Activated naive CD4-positive, alpha-beta T cell treated with anti-CD3 and anti-CD28 coated beads, Interleukin-2, amount 50 U/mL, for 72 hours (primary cell): ENCODE data around the gene POLR2H. TPM values are rescaled to one million over a fixed set of nuclear protein-coding genes. Genes with fewer than 3 reads are reported as not detected.

Source experiments
- ATAC-seq, 2 donors: fragments of 150-1000 bp; cut with Tn5 transposase; 2 replicates each; pipeline ENCODE4 v1.10.0; 2021; ENCODE audit warnings: mild to moderate bottlenecking in 2 of 2, moderate library complexity in 2 of 2
- DNase-seq, 2 donors: peaks; one replicate each; pipeline ENCODE4 v3.0.0; 2021 to 2022; ENCODE audit warnings: low spot score in 2 of 2
- H3K27ac Mint-ChIP-seq, 2 donors: one replicate each; pipeline ENCODE4 v1.8.0; 2022; ENCODE audit warnings: mild to moderate bottlenecking in 2 of 2, mixed read lengths in 2 of 2
- H3K36me3 Mint-ChIP-seq, 2 donors: one replicate each; pipeline ENCODE4 v1.8.0; 2022; ENCODE audit warnings: mixed read lengths in 2 of 2
- H3K9me3 Mint-ChIP-seq, 2 donors: one replicate each; pipeline ENCODE4 v1.8.0; 2022; ENCODE audit warnings: mixed read lengths in 2 of 2
- total RNA-seq, 2 donors: library from RNA; stranded (reverse); gene quantifications; one replicate each; pipeline ENCODE4 v1.2.3, GENCODE V29; 2022

POLR2H gene
- total RNA-seq, 2 donors from 2014 or later, result 112 to 177 TPM

DNA sequence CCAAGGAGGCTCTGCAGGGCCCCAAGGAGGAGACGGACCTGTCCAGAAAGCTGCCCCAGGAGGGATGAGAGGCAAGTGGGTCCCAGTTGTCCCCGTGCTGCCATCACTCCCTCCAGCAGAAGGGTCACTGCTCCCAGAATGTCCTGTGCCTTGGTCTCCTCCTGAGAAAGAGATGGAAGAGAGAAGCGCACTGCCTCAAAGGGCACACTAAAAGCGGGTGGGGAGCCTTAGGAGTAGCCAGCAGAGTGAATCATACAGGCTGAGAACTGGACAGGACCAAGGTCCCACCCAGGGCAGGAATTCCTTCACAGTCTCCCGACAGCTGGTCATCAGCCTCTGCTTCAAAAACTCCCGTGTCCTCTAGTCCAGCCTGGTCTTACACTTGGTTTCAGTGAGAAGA lies 11.9 kb downstream of the POLR2H start:
- H3K9me3 Mint-ChIP-seq, result no peaks in the 10 kb centered on the region
- no peaks in the 10 kb centered on the region for H3K36me3 Mint-ChIP-seq
- H3K27ac Mint-ChIP-seq, result no peak overlapping the region
- ATAC-seq (no peak), DNase-seq (no peak)

DNA sequence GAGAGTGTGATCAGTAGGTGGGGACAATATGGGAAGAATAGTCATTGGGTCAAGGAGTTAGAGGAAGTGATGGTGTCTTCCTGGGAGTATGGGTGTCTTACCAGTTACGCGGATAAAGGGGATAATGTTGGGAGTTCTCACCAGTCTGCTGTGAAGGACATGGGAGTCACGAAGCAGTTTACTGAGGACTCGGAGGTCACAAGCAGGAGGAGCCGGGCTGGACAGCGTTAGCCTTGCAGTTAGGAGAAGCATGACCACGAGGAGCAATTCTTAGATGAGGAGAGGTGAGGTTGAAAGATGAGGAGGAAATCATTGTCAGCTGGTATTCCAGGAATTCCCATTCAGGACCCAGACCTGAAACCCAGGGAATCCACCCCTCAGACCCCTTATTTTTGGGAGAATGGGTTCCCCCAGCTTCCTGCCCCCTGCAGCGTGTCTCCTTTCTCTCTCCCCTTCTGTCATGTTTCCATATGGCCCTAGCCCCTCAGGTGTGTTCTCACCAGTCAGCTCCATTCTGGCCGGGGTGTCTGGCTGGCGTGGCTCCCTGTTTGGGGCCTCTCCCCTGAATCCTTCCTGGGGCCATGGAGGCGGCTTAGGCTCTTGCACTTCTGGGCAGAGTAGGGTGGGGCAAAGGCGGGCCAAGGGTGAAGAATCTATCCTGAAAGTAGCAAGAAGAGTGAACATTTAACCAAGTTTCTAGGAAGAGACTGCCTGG lies 14.4 kb downstream of the POLR2H start:
- ATAC-seq (no peak), DNase-seq (no peak)
- Mint-ChIP-seq H3K9me3 (no peaks in the 10 kb centered on the region), H3K27ac (no peak overlapping the region), H3K36me3 (no peaks in the 10 kb centered on the region)

DNA sequence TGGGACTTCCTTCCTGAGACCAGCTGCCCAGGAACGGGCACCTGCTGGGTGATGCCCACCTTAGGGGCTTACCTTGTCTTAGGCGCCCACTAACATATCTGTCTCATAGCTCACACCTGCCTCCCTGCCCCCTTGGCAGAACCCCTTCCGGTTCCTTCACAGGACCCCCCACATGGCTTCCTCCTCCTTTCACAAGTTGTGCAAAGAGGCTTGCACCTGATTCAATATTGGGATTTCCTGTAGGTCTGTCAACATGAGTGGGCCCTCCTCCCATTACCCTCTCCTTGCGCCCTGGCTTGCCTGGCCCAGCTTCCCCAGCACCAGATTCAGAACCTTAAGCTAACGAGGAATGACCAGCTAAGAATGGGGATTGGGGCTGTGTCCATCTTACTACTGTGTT lies 15.9 kb downstream of the POLR2H start:
- Mint-ChIP-seq H3K9me3 (no peaks in the 10 kb centered on the region), H3K27ac (no peak overlapping the region), H3K36me3 (no peaks in the 10 kb centered on the region)
- ATAC-seq (no peak), DNase-seq (no peak)

DNA sequence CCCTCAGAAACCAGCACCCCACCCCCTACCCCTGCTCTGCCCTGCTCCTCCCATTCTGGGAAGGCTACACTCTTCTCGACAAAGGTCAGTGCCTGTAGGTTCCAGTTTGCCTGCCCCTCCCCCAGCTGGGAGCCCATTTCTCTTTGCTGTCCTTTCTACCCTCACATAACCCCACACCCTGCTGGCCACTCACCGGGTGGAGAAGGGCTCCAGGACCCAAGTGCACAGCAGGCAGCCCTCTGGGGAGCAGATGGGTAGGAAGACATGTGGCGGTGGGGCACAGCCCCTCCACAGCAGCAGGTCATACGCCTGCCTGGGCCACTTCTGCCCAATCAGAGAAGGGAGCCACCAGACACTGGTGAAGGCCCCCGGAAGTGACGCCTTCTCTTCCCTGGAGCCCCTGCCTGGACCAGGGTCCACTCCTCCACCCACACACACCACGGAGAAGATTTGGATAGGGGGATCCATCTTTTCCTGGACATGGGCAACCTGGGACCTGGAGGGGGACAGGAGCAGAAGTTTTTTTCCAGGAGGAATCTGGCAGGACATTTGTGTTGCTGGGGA lies 16.5 kb downstream of the POLR2H start, which contains the start of gene THPO:
TSS of gene THPO (minus strand) at position 326 of the 564 bp plus-strand sequence. CDS start 1,948 bp downstream, outside the sequence.
- no peak within 1 kb of the TSS for H3K27ac Mint-ChIP-seq
- H3K9me3 Mint-ChIP-seq, result no peaks in the 10 kb centered on the region
- no peak for DNase-seq
- H3K36me3 Mint-ChIP-seq, result no peaks in the 10 kb centered on the region
- ATAC-seq, result no peak

DNA sequence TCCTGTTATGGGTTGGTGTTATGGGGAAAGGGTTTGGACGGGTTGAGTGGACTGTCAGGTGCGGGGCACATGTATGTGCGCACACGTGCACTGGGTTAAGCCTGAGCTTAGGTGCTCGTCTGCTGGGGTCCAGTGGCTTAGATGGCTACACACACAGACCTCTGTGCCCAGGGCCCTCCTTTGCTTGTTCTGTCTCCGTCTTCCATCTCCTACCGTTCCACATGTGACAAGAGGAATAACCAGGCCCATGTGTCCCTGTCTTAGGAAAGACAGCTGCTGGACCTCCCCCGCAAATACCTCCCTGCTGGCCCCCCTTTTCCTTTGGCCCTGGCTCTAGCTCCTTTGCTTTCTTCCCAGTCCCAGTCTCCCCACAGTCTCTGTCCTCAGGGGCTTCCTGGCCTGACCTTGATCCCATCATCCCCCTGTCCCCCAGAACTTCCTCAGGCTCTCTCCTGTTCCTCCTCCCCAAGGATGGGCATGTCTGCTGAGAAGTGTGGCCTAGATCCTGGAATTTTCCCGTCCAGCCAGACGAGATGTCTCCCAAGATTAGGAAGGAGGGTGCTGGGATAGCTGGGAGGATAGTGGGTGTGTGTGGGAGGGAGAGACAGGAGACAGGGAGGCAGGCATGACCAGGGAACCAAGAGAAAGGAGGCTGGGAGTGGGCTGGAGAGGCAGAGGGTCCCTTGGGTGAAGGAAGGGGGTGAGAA lies 17.3 kb downstream of the POLR2H start:
- no peak overlapping the region for H3K27ac Mint-ChIP-seq
- DNase-seq, result no peak
- no peak for ATAC-seq
- no peaks in the 10 kb centered on the region for H3K36me3 Mint-ChIP-seq
- no peaks in the 10 kb centered on the region for H3K9me3 Mint-ChIP-seq

DNA sequence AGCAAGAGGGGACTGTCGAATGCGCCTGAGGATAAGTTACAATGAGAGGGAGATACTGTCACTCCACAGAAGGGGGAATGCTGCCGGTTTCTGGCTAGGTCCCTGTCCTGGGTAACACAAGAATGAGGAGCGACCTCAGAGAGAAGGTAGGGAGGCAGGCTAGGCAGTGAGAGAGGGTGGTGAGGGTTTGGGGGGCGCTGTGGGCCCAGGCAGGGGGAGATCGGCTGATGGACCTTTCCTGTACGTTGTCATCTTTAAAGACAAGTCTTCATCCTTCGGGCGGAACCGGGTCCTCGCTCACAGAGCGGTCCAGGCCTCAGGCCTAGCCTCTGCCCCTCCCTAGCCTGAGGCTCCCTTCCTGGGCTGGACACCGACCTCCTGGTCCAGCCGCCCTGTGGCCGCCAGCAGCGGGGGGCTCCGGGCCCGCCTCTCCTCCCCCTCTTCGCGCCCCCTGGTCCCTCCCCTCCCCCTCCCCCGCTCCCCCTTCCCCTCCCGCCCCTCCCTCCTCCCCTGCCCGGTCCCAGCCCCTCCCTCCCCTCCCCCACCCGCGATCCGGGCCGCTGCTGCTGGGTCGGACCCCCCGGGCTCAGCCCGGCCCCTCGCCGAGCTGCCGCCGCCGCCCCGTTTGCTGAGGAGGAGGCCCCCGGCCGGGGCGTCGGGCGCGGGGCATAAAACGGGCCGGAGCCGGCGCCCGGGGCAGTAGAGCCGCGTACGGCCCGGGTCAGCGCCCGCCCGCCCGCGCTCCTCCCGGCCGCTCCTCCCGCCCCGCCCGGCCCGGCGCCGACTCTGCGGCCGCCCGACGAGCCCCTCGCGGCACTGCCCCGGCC lies 18.1 kb downstream of the POLR2H start, which contains the start of gene CHRD:
TSS of gene CHRD (plus strand) at position 697 of the 827 bp plus-strand sequence. CDS start 265 bp downstream, outside the sequence.
- Mint-ChIP-seq H3K27ac (no peak within 1 kb of the TSS), H3K36me3 (no peaks in the 10 kb centered on the region), H3K9me3 (no peaks in the 10 kb centered on the region)
- DNase-seq (no peak), ATAC-seq (peak; percentile 9 to 11)

DNA sequence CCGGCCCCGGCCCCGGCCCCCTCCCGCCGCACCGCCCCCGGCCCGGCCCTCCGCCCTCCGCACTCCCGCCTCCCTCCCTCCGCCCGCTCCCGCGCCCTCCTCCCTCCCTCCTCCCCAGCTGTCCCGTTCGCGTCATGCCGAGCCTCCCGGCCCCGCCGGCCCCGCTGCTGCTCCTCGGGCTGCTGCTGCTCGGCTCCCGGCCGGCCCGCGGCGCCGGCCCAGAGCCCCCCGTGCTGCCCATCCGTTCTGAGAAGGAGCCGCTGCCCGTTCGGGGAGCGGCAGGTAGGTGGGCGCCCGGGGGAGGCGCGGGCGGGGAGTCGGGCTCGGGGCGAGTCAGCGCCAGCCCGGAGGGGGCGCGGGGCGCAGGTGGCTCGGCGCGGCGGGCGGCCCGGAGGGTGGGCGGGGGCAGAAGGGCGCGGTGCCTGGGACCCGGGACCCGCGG lies 18.7 kb downstream of the POLR2H start:
- H3K9me3 Mint-ChIP-seq, result no peaks in the 10 kb centered on the region
- no peaks in the 10 kb centered on the region for H3K36me3 Mint-ChIP-seq
- ATAC-seq, result peak; percentile 28 to 46
- no peak overlapping the region for H3K27ac Mint-ChIP-seq
- no peak for DNase-seq

DNA sequence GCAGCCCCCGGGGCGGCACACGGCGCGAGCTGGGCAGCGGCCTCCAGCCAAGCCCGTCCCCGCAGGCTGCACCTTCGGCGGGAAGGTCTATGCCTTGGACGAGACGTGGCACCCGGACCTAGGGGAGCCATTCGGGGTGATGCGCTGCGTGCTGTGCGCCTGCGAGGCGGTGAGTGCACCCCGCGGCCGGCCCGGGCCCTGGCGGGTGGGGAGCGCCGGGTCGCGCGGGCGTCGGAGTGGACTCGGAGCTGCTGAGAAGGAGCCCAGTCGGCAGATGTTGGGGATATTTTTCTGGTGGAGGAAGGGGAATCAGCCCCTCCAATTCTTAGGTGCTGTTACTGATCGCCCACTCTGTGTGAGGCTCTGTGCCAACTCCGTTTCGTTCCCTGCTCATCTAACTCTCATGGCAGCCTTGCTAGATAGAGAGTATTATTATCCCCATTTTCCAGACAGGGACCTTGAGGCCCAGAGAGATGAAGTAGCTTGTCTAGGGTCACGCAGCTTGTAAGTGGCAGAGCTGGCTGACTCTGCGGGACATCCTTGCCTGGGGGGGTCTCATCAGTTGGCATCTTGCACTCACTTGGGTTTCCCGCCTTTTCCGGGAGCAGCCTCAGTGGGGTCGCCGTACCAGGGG lies 19.2 kb downstream of the POLR2H start:
- Mint-ChIP-seq H3K27ac (no peak overlapping the region), H3K9me3 (no peaks in the 10 kb centered on the region), H3K36me3 (no peaks in the 10 kb centered on the region)
- DNase-seq, result peak in 1 of 2 donors; percentile 35
- peak; percentile 42 to 58 for ATAC-seq

DNA sequence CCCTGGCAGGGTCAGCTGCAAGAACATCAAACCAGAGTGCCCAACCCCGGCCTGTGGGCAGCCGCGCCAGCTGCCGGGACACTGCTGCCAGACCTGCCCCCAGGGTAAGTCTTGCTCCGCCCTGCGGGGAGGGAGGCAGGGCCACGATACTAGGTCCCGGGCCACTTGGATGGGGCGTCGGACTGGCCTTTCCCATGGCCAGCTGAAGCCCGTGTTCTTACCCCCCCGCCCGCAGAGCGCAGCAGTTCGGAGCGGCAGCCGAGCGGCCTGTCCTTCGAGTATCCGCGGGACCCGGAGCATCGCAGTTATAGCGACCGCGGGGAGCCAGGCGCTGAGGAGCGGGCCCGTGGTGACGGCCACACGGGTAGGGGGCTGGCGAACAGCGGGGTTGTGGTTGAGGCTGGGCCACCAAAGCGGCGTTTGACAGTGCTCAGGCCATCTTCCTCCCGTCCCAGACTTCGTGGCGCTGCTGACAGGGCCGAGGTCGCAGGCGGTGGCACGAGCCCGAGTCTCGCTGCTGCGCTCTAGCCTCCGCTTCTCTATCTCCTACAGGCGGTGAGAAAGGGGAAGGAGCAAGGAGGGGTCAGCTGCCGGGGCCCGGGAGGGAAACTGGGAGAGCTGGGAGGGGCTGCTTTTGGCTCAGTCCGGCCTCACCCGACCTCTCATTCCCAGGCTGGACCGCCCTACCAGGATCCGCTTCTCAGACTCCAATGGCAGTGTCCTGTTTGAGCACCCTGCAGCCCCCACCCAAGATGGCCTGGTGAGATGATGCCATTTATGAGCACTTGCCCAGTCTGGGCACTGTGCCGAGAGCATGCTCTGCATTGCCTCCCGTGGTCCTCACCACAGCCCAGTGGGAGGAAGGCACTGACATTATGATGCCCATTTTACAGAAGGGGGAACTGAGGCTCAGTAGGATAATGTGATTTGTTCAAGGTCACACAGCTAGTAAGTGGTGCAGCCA lies 20.0 kb downstream of the POLR2H start:
- ATAC-seq (peak; percentile 20 to 25), DNase-seq (no peak)
- Mint-ChIP-seq H3K36me3 (no peaks in the 10 kb centered on the region), H3K27ac (no peak overlapping the region), H3K9me3 (no peaks in the 10 kb centered on the region)

DNA sequence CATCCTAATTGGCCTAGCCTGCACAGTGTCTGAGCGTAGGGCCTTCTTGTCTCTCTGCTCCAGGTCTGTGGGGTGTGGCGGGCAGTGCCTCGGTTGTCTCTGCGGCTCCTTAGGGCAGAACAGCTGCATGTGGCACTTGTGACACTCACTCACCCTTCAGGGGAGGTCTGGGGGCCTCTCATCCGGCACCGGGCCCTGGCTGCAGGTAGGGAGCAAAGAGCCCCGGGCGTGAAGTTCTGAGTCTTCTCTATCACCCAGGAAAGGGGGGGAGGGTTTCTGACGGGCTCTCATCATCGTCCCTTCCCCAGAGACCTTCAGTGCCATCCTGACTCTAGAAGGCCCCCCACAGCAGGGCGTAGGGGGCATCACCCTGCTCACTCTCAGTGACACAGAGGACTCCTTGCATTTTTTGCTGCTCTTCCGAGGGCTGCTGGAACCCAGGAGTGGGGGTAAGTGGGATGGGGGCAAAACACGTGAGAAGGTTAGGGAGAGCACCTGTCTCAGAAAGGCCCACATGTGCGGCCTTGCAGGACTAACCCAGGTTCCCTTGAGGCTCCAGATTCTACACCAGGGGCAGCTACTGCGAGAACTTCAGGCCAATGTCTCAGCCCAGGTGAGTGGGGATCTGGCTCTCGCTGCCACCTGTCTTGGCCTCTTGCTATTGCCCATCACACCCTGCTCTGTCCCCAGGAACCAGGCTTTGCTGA lies 21.0 kb downstream of the POLR2H start:
- DNase-seq (no peak), ATAC-seq (no peak)
- H3K9me3 Mint-ChIP-seq, result no peaks in the 10 kb centered on the region
- no peaks in the 10 kb centered on the region for H3K36me3 Mint-ChIP-seq
- H3K27ac Mint-ChIP-seq, result no peak overlapping the region

DNA sequence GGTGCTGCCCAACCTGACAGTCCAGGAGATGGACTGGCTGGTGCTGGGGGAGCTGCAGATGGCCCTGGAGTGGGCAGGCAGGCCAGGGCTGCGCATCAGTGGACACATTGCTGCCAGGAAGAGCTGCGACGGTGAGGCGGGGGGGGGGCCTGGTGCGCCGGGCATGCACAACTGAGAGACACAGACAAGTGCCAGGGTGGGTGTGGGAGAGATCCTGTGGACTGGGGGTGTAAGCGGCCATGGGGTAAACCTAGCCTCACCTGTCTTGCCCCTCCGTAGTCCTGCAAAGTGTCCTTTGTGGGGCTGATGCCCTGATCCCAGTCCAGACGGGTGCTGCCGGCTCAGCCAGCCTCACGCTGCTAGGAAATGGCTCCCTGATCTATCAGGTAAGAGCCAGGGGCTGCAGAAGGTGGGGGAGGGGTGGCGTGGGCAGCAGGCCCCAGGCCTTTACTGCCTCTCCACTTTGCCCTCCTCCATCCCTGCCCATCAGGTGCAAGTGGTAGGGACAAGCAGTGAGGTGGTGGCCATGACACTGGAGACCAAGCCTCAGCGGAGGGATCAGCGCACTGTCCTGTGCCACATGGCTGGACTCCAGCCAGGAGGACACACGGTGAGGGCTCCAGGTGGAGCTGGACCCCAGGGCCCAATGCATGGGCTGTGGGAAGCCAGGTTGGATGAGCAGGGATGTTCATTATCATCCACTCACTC lies 21.7 kb downstream of the POLR2H start:
- ATAC-seq (no peak), DNase-seq (no peak)
- Mint-ChIP-seq H3K27ac (no peak overlapping the region), H3K36me3 (no peaks in the 10 kb centered on the region), H3K9me3 (no peaks in the 10 kb centered on the region)

DNA sequence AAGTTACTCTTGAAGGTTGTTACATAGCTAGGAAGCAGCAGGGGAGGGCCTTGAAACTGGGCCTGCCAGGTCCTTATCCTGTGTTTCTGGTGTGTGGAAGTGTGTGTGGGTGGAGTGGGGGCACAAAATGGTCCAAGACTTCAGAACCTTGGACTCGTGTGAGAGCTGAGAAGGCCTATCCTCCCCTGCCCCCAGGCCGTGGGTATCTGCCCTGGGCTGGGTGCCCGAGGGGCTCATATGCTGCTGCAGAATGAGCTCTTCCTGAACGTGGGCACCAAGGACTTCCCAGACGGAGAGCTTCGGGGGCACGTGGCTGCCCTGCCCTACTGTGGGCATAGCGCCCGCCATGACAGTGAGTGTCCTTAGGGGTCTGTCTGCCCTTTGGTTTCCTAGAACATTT lies 22.8 kb downstream of the POLR2H start:
- Mint-ChIP-seq H3K9me3 (no peaks in the 10 kb centered on the region), H3K36me3 (no peaks in the 10 kb centered on the region)
- ATAC-seq, result no peak

DNA sequence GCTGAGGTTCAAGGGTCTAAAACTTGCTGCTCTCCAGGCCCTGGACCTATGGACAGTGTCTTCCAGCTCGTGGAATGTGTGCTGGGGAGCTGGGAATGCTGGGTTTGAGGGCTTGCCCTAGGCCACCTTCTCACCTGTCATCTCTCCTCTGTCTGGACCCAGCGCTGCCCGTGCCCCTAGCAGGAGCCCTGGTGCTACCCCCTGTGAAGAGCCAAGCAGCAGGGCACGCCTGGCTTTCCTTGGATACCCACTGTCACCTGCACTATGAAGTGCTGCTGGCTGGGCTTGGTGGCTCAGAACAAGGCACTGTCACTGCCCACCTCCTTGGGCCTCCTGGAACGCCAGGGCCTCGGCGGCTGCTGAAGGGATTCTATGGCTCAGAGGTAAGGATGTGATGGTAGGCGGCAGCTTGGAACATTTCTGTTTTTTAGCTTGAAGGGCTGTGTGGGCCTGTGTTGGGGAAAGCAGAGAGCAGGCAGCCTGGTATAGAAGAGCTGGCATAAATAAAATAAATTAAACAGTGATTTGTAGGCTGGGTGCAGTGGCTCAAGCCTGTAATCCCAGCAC lies 23.4 kb downstream of the POLR2H start:
- Mint-ChIP-seq H3K27ac (no peak overlapping the region), H3K9me3 (no peaks in the 10 kb centered on the region), H3K36me3 (no peaks in the 10 kb centered on the region)
- no peak for DNase-seq
- ATAC-seq, result no peak

More for the DNA sequence above, 22.8 kb downstream of the POLR2H start:
- DNase-seq, result no peak
- H3K27ac Mint-ChIP-seq, result no peak overlapping the region
